HEK293 (cell line): ENCODE results near the gene NIP7.

Source experiments
- CTCF ChIA-PET: fragments of 350-600 bp; formaldehyde crosslinking; extraction: SDS; loops from one replicate; lab custom pipeline; 2021; ENCODE audit warnings: antibody characterized with exemption; lab: Yijun Ruan, JAX
- POLR2A ChIA-PET: fragments of 300-600 bp; formaldehyde crosslinking; extraction: SDS; loops from one replicate; lab custom pipeline; 2020; ENCODE audit warnings: antibody characterized with exemption, inconsistent platforms; lab: Yijun Ruan, JAX
- H3K27ac ChIP-seq: fragments of 200-500 bp; sonication (Bioruptor generic); 2 replicates; pipeline ENCODE4 v1.5.1; 2014; ENCODE audit warnings: low read depth, low read length, control low read depth, inconsistent platforms; ENCODE audit errors: extremely low read depth
- H3K36me3 ChIP-seq, 2 experiments: fragments of 200-500 bp in 1 of 2; sonication (Bioruptor generic) in 1 of 2; 1 replicate in 1 of 2; 2 replicates in 1 of 2; pipeline ENCODE4 v1.5.1; 2014 to 2017; ENCODE audit warnings: inconsistent platforms in 2 of 2, low read length in 2 of 2; ENCODE audit not compliant: control insufficient read depth in 2 of 2, insufficient read depth in 1 of 2
- H3K4me1 ChIP-seq: fragments of 200-500 bp; sonication (Bioruptor generic); 2 replicates; pipeline ENCODE4 v1.5.1; 2014; ENCODE audit warnings: mild to moderate bottlenecking, low read length, inconsistent platforms; ENCODE audit not compliant: control insufficient read depth, insufficient read depth
- H3K4me3 ChIP-seq: 2 replicates; pipeline ENCODE4 v1.5.1; 2011; ENCODE audit warnings: low read depth, mild to moderate bottlenecking, control low read depth, low read length, moderate library complexity
- H3K9me3 ChIP-seq: fragments of 200-500 bp; sonication (Bioruptor generic); 2 replicates; pipeline ENCODE4 v1.5.1; 2014; ENCODE audit warnings: low read depth, low read length, inconsistent platforms; ENCODE audit not compliant: control insufficient read depth, insufficient read depth
- BCL11B ChIP-seq: fragments of 450-650 bp; formaldehyde crosslinking; IDR thresholded peaks from 2 replicates; pipeline ENCODE4 v1.5.1; 2016; ENCODE audit warnings: low read depth, missing biosample characterization, missing genetic modification characterization
- EGR2 ChIP-seq: fragments of 450-650 bp; formaldehyde crosslinking; IDR thresholded peaks from 2 replicates; pipeline ENCODE4 v1.5.1; 2016; ENCODE audit warnings: low read depth, missing biosample characterization, missing genetic modification characterization
- HOXC10 ChIP-seq: sonication (generic); formaldehyde crosslinking; IDR thresholded peaks from 2 replicates; pipeline ENCODE4 v1.8.1; 2023; ENCODE audit warnings: mild to moderate bottlenecking, missing genetic modification reagents
- KLF16 ChIP-seq: fragments of 450-650 bp; formaldehyde crosslinking; IDR thresholded peaks from 2 replicates; pipeline ENCODE4 v1.5.1; 2017; ENCODE audit warnings: missing biosample characterization, missing genetic modification characterization
- KLF8 ChIP-seq: fragments of 450-650 bp; formaldehyde crosslinking; IDR thresholded peaks from 2 replicates; pipeline ENCODE4 v1.5.1; 2016; ENCODE audit warnings: missing biosample characterization, missing genetic modification characterization
- MEIS1 ChIP-seq: sonication (generic); formaldehyde crosslinking; IDR thresholded peaks from 2 replicates; pipeline ENCODE4 v1.8.1; 2022; ENCODE audit warnings: missing genetic modification reagents, mild to moderate bottlenecking, borderline replicate concordance
- MZF1 ChIP-seq: fragments of 450-650 bp; formaldehyde crosslinking; IDR thresholded peaks from 2 replicates; pipeline ENCODE4 v1.5.1; 2017; ENCODE audit warnings: missing biosample characterization, missing genetic modification characterization, borderline replicate concordance
- RBAK ChIP-seq: fragments of 450-650 bp; formaldehyde crosslinking; IDR thresholded peaks from 2 replicates; pipeline ENCODE4 v1.5.1; 2016; ENCODE audit warnings: missing biosample characterization, missing genetic modification characterization
- TCF7L2 ChIP-seq: IDR thresholded peaks from 2 replicates; pipeline ENCODE4 v1.6.1; 2011; ENCODE audit warnings: low read depth, mild to moderate bottlenecking, inconsistent platforms, low read length, moderate library complexity, borderline replicate concordance
- ZBTB10 ChIP-seq: fragments of 450-650 bp; formaldehyde crosslinking; IDR thresholded peaks from 2 replicates; pipeline ENCODE4 v1.5.1; 2016; ENCODE audit warnings: missing biosample characterization, missing genetic modification characterization
- ZNF114 ChIP-seq: fragments of 450-650 bp; formaldehyde crosslinking; IDR thresholded peaks from 2 replicates; pipeline ENCODE4 v1.5.0; 2017; ENCODE audit warnings: missing biosample characterization, missing genetic modification characterization
- ZNF132 ChIP-seq: fragments of 450-650 bp; formaldehyde crosslinking; IDR thresholded peaks from 2 replicates; pipeline ENCODE4 v1.5.1; 2017; ENCODE audit warnings: missing biosample characterization, missing genetic modification characterization, borderline replicate concordance
- ZNF211 ChIP-seq: fragments of 450-650 bp; formaldehyde crosslinking; IDR thresholded peaks from 2 replicates; pipeline ENCODE4 v1.5.1; 2016; ENCODE audit warnings: low read depth, missing biosample characterization, missing genetic modification characterization
- ZNF274 ChIP-seq, 2 experiments: fragments of 200-500 bp in 1 of 2; fragments of 450-650 bp in 1 of 2; sonication (Bioruptor generic) in 1 of 2; formaldehyde crosslinking in 1 of 2; IDR thresholded peaks; 2 replicates each; pipeline versions ENCODE4 v1.5.1 to v1.6.1; 2014 to 2016; ENCODE audit warnings: borderline replicate concordance in 1 of 2, inconsistent platforms in 1 of 2, low read length in 1 of 2, missing biosample characterization in 1 of 2, missing genetic modification characterization in 1 of 2
- ZNF292 ChIP-seq: fragments of 450-650 bp; formaldehyde crosslinking; IDR thresholded peaks from 2 replicates; pipeline ENCODE4 v1.5.1; 2016; ENCODE audit warnings: low read depth, missing biosample characterization, missing genetic modification characterization, borderline replicate concordance
- ZNF311 ChIP-seq: fragments of 450-650 bp; formaldehyde crosslinking; IDR thresholded peaks from 2 replicates; pipeline ENCODE4 v1.5.1; 2017; ENCODE audit warnings: missing biosample characterization, missing genetic modification characterization, borderline replicate concordance
- ZNF513 ChIP-seq: fragments of 450-650 bp; IDR thresholded peaks from 2 replicates; pipeline ENCODE4 v1.5.1; 2018; ENCODE audit warnings: missing biosample characterization, missing genetic modification characterization
- ZNF521 ChIP-seq: fragments of 450-650 bp; formaldehyde crosslinking; IDR thresholded peaks from 2 replicates; pipeline ENCODE4 v1.5.1; 2017; ENCODE audit warnings: missing biosample characterization, mild to moderate bottlenecking, missing genetic modification characterization
- ZNF580 ChIP-seq: fragments of 450-650 bp; formaldehyde crosslinking; IDR thresholded peaks from 2 replicates; pipeline ENCODE4 v1.5.1; 2016; ENCODE audit warnings: missing biosample characterization, missing genetic modification characterization
- ZNF692 ChIP-seq: fragments of 450-650 bp; formaldehyde crosslinking; IDR thresholded peaks from 2 replicates; pipeline ENCODE4 v1.5.1; 2016; ENCODE audit warnings: missing biosample characterization, missing genetic modification characterization
- ZNF76 ChIP-seq: fragments of 450-650 bp; formaldehyde crosslinking; IDR thresholded peaks from 2 replicates; pipeline ENCODE4; 2016; ENCODE audit warnings: low read depth, missing biosample characterization, missing genetic modification characterization, borderline replicate concordance
- ZSCAN23 ChIP-seq: fragments of 450-650 bp; formaldehyde crosslinking; IDR thresholded peaks from 2 replicates; pipeline ENCODE4 v1.5.1; 2016; ENCODE audit warnings: missing biosample characterization, missing genetic modification characterization
- TF ChIP-seq, protein P1 (sequence below): fragments of 450-650 bp; formaldehyde crosslinking; IDR thresholded peaks from 2 replicates; pipeline ENCODE4 v1.5.1; 2016; ENCODE audit warnings: missing biosample characterization, missing genetic modification characterization
- TF ChIP-seq, protein P2 (sequence below): fragments of 450-650 bp; formaldehyde crosslinking; IDR thresholded peaks from 2 replicates; pipeline ENCODE4 v1.5.1; 2016; ENCODE audit warnings: missing biosample characterization, missing genetic modification characterization

NIP7 gene

GRCh38 chr16:69309316-69309715 lies 30.3 kb upstream of the NIP7 start:
- Histone ChIP-seq H3K4me1 (no peaks in the 10 kb centered on the region), H3K9me3 (no peaks in the 10 kb centered on the region), H3K36me3 (peaks cover 10 to 18% of the 10 kb centered on the region in 2 experiments; a peak in 2 of 3 replicates), H3K27ac (no peak overlapping the region), H3K4me3 (no peak overlapping the region)
- POLR2A ChIA-PET, result no interaction called here
- no peak for TF ChIP-seq ZNF76
- no peak for TF ChIP-seq BCL11B (tag by site-specific recombination)
- TF ChIP-seq, protein P1, sequence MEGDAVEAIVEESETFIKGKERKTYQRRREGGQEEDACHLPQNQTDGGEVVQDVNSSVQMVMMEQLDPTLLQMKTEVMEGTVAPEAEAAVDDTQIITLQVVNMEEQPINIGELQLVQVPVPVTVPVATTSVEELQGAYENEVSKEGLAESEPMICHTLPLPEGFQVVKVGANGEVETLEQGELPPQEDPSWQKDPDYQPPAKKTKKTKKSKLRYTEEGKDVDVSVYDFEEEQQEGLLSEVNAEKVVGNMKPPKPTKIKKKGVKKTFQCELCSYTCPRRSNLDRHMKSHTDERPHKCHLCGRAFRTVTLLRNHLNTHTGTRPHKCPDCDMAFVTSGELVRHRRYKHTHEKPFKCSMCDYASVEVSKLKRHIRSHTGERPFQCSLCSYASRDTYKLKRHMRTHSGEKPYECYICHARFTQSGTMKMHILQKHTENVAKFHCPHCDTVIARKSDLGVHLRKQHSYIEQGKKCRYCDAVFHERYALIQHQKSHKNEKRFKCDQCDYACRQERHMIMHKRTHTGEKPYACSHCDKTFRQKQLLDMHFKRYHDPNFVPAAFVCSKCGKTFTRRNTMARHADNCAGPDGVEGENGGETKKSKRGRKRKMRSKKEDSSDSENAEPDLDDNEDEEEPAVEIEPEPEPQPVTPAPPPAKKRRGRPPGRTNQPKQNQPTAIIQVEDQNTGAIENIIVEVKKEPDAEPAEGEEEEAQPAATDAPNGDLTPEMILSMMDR (tag by site-specific recombination), result no peak
- no peak for TF ChIP-seq ZNF132 (tag by site-specific recombination)
- no peak for TF ChIP-seq KLF8 (tag by site-specific recombination)
- no peak for TF ChIP-seq HOXC10 (CRISPR knock-in tag)
- TF ChIP-seq RBAK (tag by site-specific recombination), result no peak
- TF ChIP-seq ZNF274 (IDR thresholded peaks at IDR 0.05; ENCODE audit: low read length), result no peak
- TF ChIP-seq ZNF274 (tag by site-specific recombination; IDR thresholded peaks at IDR 0.05; ENCODE audit: borderline replicate concordance), result no peak
- no peak for TF ChIP-seq TCF7L2
- TF ChIP-seq, protein P2, sequence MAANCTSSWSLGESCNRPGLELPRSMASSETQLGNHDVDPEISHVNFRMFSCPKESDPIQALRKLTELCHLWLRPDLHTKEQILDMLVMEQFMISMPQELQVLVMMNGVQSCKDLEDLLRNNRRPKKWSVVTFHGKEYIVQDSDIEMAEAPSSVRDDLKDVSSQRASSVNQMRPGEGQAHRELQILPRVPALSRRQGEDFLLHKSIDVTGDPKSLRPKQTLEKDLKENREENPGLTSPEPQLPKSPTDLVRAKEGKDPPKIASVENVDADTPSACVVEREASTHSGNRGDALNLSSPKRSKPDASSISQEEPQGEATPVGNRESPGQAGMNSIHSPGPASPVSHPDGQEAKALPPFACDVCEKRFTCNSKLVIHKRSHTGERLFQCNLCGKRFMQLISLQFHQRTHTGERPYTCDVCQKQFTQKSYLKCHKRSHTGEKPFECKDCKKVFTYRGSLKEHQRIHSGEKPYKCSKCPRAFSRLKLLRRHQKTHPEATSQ, result no peak
- CTCF ChIA-PET, result interaction anchor here (0.6 kb wide), 1 partner anchor 158 kb away, joined by 3 read pairs; no protein-coding TSS in a partner anchor

DNA sequence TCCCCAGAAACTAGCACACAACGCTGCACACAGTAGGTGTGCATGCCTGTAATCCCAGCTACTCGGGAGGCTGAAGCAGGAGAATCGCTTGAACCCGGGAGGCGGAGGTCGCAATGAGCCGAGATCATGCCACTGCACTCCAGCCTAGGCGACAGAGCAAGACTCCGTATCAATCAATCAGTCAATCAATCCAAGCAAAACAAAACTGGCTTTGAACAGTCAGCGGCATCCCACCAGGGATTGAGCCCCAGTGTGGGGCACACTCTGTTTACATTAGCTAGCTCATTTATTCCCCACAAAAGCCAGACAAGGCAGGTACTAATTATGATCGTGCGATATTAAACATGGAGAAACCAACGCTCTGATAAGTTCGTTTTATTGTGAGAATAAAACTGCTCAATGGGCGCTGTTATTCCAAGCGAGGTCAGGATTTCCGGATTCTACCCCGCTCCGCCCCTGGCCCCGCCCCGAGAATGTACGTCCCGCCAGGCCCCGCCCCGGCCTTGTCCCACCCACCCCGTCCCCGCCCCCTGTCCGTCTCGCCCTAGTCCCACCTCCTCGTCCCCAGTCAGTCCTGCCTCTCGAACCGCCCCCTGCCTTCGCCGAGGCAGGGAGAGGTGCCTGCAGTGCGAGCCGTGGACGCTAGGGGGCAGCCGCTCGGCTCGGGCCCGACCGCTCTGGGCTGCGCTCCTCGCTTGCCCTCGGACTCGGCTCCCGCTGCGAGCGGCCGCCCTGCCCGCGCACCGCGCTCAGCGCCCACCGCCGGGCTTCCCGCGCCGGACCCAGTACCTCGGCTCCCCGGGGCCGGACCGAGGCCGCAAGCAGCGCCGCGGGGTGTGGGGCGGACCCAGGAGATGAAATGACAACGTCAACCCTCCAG lies 28.7 kb upstream of the NIP7 start, which contains the start of gene VPS4A:
VPS4A (plus strand) TSS at position 698 of the 880 bp plus-strand sequence; CDS start at position 860, 162 bp downstream.
- peaks cover 14 to 33% of the 10 kb centered on the region in 2 experiments; a peak in 2 of 3 replicates for H3K36me3 ChIP-seq
- POLR2A ChIA-PET, result interaction anchor here (0.9 to 1.4 kb wide), 2 partner anchors 13 to 161 kb away, joined by 3 to 4 read pairs; no protein-coding TSS in a partner anchor
- CTCF ChIA-PET, result interaction anchor here (0.6 to 1.3 kb wide), 3 partner anchors 105 to 1226 kb away, joined by 3 to 5 read pairs (median 3); no protein-coding TSS in a partner anchor
- peak within 1 kb of the TSS; percentile 93 for H3K27ac ChIP-seq
- no peaks in the 10 kb centered on the region for H3K9me3 ChIP-seq
- no peaks in the 10 kb centered on the region for H3K4me1 ChIP-seq
- H3K4me3 ChIP-seq, result peak within 1 kb of the TSS; percentile 82
- TF ChIP-seq ZNF692 (tag by site-specific recombination) (peak; percentile 12; the same call in 1 of the 2 replicates), ZNF211 (tag by site-specific recombination) (no peak), ZNF311 (tag by site-specific recombination) (no peak), ZSCAN23 (tag by site-specific recombination) (no peak), MEIS1 (no peak), ZBTB10 (tag by site-specific recombination) (no peak), KLF16 (tag by site-specific recombination) (no peak), ZNF521 (tag by site-specific recombination) (no peak), ZNF292 (tag by site-specific recombination) (no peak), MZF1 (tag by site-specific recombination) (peak; percentile 26; the same call in 1 of the 2 replicates), ZNF580 (tag by site-specific recombination) (no peak), ZNF114 (tag by site-specific recombination) (no peak), EGR2 (tag by site-specific recombination) (no peak), ZNF513 (tag by site-specific recombination) (no peak)
